GM19035 (cell line): Measurements from ENCODE around the gene MEIOSIN.
"Not testable (repeated sequence)": the region's sequence is repeated elsewhere in the genome, so short reads cannot be mapped to it uniquely, and the experiment has no call there.

ENCODE experiments used
- ATAC-seq: cut with Tn5 transposase; IDR thresholded peaks from one replicate; pipeline ENCODE4 v1.9.1; 2021; ENCODE audit not compliant: unreplicated experiment

Gene MEIOSIN

DNA sequence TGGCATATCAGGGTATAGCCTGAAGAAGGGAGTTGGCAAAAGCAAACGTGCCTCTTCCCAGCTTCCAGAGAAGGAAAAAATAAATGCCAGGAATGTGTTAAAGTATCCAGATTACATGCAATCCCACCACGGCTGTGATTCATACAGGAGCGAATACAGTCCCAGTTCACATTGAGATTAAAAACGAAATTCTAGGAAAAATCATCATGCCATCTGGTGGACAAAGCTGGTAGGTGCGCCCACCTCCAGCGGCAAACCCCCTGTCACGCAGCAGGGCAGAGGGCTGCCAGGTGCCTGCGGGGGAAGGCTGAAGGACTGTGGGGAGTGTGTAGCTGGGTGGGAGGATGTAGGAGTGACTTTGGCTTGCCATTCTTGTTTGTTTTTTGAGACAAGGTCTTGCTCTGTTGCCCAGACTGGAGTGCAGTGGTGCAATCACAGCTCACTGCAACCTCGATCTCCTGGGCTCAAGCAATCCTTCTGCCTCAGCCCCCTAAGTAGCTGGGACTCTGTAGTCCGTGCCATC lies 65.8 kb downstream of the MEIOSIN start:
- ATAC-seq: no peak

- ATAC-seq: not testable (repeated sequence)
Observed at GRCh38 chr19:45799541-45799940, 66.3 kb downstream of the MEIOSIN start.

- no peak for ATAC-seq
Observed at GRCh38 chr19:45800070-45800553, 66.9 kb downstream of the MEIOSIN start.

GRCh38 chr19:45801603-45802175 lies 68.5 kb downstream of the MEIOSIN start:
- no peak for ATAC-seq

GRCh38 chr19:45804140-45804958 lies 71.1 kb downstream of the MEIOSIN start:
- ATAC-seq: no peak

DNA sequence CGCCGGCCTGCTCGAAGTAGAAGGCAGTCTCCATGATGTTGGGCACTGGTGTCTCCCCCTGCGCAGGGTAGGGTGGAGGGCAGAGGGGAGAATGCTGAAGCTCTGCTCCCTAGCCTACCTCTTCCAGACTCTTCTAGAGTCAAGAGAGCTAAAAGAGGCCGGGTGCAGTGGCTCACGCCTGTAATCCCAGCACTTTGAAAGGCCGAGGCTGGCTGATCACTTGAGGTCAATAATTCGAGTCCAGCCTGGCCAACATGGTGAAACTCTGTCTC lies 71.7 kb downstream of the MEIOSIN start:
- ATAC-seq: no peak

- ATAC-seq: no peak
Observed at GRCh38 chr19:45805719-45806118, 72.5 kb downstream of the MEIOSIN start.

GRCh38 chr19:45809643-45810159 lies 76.5 kb downstream of the MEIOSIN start:
- ATAC-seq: no peak

GRCh38 chr19:45812297-45812696 lies 79.1 kb downstream of the MEIOSIN start:
- ATAC-seq: no peak
